Superior temporal gyrus (tissue), 1 donor: ENCODE measurements around the gene HAUS3.
"Not testable (repeated sequence)": the region's sequence is repeated elsewhere in the genome, so short reads cannot be mapped to it uniquely, and the experiment has no call there.

Experiments
- DNase-seq: peaks from one replicate; pipeline ENCODE4 v3.0.0-alpha.2; 2016; ENCODE audit errors: extremely low spot score

Gene HAUS3

DNA sequence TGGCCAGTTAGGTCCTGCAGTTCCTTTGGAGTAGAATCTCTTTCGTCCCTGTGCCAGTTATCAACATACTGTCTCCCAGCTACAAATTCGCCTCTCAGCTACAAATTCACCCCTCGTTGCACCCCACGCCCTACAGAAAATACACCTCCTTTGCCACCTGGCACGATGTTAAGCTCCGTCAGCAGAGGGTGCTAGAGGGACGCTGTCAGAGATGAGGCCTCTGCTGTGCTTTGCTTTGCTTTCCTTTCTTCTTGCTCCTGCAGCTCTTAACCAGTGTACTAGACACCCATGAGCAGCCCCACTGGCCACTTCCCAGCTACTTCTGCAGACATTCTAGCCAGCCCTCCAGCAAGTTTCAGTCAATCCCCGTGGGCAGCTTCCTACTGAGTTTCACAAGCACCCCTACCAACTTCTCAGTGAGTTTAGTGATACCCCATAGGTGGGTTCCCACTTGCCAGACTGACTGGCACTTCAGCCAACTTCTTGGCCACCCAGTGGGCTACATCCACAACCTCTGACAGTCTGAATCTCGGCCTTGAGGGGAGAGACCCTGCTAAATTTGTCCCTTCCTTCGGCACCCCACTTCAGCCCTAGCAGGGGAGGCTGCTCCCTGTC lies 21.8 kb downstream of the HAUS3 start:
- DNase-seq = peak; percentile 88

DNA sequence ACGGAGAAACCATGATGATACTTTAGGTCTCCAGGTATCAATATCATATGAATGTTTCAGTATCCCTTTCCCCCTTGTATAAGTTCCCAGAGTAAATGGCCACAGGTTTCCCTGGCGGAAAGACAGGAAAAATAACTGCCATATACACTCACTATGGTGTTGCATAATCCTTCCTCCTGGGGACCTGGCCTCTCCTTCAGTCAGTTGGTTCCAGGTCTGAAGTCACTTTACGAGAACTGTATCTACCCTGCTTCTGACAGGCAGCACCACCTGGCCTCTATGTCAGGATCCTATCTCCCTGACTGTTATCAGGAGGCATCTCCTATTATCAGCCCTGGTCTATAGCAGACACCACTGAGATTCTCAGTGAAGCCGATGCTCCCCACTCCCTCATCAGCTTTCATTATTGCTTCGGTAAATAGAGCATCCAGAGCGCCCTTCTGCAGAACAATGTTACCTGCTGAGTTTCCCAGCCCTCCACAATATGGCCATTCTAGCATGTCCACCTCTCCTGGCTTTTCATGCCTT lies 22.6 kb downstream of the HAUS3 start:
- DNase-seq = no peak

DNA sequence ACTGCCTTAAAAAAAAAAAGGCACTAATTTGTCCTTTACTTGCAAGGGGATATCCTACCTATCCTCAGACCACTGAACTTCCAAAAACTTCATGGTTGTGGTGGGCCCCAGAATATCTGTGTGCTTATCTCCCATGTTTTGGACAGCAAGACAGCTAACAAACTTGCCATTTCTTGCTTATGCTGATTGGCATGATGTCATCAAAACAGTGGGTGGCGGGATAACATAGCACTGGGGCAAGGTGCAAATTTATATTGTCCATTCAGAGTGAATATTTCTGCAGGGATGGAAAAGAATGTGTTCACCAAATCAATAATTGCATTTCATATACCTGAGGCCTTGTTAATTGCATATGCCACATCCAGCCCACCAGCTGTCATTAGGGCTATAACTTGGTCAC lies 23.5 kb downstream of the HAUS3 start:
- no peak for DNase-seq

DNA sequence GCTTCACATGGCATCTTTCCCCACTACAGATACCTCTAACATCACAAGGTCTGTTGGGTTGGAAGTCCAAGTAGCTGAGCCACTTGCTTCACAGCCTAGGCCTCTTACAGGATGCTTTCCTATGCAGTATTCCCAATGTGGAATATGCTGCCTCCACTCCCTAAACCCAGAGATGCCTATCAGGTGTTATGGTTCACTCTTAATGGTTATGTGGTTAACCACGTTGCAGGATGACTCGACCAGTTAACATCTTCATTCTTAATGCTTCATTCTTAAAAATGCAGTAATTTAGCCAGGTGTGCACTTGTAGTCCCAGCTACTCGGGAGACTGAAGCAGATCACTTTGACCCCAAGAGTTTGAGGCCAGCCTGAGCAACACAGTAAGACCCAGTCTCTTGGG lies 24.2 kb downstream of the HAUS3 start:
- DNase-seq = no peak

DNA sequence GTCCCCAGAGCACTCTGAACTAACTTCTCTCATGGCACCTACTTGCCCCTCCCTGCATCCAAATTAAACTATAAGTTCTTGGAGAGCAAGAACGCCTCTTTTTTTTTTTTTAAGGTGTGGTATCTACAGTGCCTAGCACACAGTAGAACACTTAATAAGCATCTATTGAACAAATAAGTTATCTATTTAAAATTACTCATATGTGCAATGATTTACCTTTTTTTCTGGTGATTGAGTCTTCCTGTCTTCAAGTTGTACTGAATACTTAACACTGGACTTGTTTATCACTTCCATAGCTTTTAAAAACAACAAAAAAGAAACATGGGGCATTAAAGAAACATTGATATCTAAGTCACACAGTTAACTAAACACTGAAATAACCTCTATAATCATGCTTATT lies 29.1 kb downstream of the HAUS3 start:
- DNase-seq = no peak

DNA sequence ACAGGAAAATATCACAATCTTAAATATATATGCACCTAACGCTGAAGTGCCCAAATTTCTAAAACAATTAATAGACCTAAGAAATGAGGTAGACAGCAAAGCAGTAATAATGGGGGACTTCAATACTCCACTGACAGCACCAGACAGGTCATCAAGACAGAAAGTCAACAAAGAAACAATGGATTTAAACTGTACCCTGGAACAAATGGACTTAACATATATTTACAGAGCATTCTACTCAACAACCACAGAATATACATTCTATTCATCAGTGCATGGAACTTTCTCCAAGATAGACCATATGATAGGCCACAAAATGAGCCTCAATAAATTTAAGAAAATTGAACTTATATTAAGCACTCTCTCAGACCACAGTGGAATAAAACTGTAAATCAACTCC lies 39.1 kb downstream of the HAUS3 start:
- not testable (repeated sequence) for DNase-seq

DNA sequence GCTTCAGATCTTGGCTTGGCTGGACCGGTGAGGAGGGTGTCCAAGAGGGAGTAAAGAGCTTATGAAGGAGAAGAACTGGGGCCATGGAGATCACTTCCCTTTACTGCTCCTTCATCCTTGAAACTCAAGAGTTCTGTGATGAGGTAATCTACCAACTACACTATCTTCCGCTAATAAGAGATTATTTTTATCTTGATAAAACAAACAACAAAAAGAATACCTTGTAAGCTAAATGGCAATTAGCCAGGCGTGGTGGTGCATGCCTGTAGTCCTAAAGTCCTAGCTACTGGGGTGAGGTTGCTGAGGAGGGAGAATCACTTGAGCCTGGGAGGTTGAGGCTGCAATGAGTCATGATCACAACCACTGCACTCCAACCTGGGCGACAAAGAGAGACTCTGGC lies 47.4 kb downstream of the HAUS3 start:
- no peak for DNase-seq

DNA sequence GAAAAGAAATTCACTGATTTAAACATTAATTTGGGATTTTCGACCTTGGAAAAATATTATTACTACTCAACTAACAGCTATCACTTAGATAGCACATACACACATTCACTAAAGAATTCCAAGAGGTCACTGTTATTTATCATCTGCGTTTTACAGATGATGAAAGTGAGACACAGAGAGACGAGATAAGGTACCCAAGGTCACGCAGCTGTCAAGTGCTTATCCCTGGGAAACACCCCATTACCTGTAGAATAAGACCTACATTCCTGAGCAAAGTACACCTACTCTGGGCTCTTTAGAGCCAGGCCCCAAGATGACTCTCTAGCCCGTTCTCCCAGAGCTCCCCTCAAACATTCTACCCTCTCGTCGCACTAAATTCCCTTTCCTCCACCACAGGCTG lies 48.6 kb downstream of the HAUS3 start:
- DNase-seq = no peak

DNA sequence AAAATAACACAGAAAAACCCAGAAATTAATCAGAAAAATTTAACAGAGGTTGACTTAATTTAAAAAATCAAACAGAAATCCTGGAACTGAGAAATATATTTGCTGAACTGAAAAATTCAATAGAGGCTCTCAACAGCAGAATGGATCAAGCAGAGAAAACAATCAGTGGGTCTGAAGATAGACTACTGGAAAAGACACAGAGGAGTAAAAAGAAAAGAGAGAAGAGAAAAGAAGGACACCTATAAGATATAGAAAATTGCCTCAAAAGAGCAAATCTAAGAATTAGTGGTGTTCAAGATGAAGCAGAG lies 55.1 kb downstream of the HAUS3 start:
- DNase-seq = no peak

DNA sequence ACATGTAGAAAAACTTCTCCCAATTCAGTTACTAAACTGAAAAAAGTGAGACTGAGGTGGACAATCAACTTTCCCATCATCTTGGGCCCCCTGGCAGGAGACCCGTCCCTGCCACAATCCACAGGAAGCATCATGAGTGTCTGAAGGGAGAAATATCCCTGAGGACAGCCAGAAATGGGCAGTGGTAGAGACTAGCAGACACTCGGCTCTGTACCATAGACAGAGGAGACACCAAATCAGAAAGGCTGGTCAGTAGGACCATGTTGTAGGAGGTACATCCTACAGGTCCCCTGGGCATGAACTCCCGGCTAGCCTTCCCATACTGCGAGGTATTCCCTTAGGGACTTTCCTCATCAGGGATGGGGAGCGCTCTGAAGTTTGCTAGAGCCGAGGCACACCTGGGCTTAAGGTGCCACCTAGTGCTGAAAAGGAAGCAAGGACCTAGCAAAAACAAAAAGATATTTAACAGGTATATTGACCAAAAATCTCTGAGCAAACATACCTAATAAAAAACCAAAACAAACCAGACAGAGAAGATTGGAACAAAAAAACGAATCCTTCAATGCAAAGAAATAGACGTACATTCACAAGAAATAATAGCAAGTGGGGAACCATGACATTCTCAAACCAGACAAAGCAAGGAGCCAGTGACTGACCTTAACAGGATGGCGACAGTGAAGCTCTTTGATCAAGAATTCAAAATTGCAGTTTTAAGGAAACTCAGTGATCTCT lies 55.6 kb downstream of the HAUS3 start:
- DNase-seq = no peak

DNA sequence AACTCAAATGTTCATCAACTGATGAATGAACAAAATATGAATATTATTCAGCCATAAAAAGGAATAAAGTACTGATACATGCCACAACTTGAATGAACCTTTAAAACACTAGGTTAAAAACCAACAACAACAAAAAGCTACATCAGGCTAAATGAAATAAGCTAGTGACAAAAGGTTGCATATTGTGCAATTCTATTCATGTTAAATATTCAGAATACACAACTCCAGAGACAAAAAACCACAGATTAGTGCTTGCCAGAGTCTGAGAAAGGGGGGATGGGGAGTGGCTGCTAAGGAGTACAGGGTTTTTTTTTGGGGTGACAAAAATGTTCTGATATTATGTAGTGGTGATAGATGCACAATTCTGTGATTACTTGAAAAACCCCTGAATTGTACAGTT lies 58.5 kb downstream of the HAUS3 start:
- DNase-seq = no peak

DNA sequence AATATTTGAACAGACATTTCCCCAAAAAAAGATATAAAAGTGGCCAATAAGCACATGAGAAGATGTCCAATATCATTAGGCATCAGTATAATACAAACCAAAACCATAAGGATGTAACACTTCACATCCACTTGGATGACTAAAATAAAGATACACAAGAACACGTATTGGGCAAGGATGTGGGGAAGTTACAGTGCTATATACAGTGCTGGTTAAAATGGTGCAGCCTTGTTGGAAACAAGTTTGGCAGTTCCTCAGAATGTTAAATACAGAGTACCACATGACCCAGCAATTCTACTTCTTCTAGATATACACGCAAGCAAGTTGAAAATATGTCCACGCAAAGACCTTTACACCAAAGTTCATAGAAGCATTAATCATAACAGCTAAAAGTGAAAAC lies 58.9 kb downstream of the HAUS3 start:
- no peak for DNase-seq

DNA sequence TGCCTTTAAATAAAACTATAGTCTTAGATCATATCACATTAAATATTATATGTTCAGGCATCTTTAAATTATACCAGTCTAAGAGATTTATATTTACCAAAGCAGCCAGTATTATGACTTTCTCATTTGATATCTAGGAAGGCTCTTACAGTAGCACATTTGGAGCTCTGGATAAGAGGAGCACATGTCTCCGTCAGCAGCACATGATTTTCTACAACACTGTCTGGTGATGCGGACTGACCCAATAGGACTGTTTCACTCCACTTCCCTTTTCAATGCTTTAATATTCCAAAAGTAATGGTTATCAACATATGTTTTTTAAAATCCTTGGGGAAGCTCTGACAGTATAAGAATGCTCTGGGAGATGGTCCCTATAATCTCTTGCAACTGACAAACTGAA lies 61.5 kb downstream of the HAUS3 start:
- DNase-seq = no peak

DNA sequence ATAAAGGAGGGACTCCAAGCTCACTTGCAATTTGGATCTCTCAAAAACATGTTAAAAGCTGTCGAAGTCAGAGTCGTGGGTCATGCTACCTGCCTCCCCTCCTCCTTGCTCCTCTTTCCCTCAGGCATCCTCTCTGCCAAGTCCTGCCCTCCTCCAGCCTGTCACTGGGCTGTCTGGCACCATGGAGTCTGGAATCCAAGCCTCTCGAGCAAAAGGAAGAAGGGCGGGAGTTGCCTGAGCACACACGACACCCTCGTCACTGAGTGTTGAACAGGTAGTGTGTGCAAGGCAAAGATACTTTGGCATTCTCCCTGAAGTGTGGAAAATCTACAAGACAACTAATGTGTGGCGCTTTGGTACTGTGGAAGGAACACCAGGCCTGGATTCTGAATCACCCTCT lies 62.2 kb downstream of the HAUS3 start:
- DNase-seq = no peak

DNA sequence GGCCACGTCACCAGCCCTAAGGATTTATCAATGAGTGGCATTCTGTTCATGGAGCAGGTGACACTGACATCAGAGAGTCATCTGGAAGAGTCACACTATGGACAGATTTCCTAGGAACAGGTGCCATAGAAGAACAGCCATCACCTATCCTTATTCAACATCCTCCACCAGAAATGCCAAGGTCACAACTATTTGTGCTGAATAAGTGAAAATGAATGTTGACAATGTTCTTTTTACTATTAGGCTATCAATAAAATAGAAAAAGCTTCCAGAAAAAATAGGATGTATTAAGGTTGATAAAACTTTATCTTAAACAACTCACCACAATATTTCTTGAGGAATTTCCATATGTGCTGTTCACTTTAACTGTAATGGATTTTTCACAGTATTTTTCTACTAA lies 62.9 kb downstream of the HAUS3 start:
- DNase-seq = no peak
